ENCODE results near the gene DDX18. TPM values are rescaled to one million over a fixed set of nuclear protein-coding genes. Genes with fewer than 3 reads are reported as not detected.

Gene DDX18
- total RNA-seq, 5 donors from 2014 or later (not counting 1 experiment from before 2014, with no cell fraction given), result 78.2 to 134 (median 88.7) TPM

- Mint-ChIP-seq H3K27me3 (no peaks in the 10 kb centered on the region), H3K4me1 (peaks cover 0 to 2% (median 0%) of the 10 kb centered on the region in 3 donors), H3K9me3 (no peaks in the 10 kb centered on the region), H3K27ac (no peak overlapping the region), H3K36me3 (peaks cover 80% of the 10 kb centered on the region), H3K4me3 (no peak overlapping the region)
- POLR2A ChIA-PET, result interaction anchor here in 1 of 2 donors (1.0 kb wide), 1 partner anchor 12 kb away, joined by 3 read pairs; no protein-coding TSS in a partner anchor
- Histone ChIP-seq H3K27ac (ENCODE audit: low read length) (no peak overlapping the region), H3K27me3 (replicated peaks in 1 of 2; ENCODE audit: control insufficient read depth in 2 of 2, extremely low read depth in 1 of 2, insufficient read depth in 2 of 2, low read length in 1 of 2) (no peaks in the 10 kb centered on the region), H3K4me1 (ENCODE audit: control insufficient read depth in 1 of 2, extremely low read depth in 1 of 2, insufficient read depth in 2 of 2, low read length in 2 of 2) (no peaks in the 10 kb centered on the region), H3K9me3 (no peaks in the 10 kb centered on the region), H3K4me3 (ENCODE audit: control insufficient read depth in 1 of 2, extremely low read depth in 1 of 2, low read length in 1 of 2) (no peak overlapping the region), H3K36me3 (ENCODE audit: control insufficient read depth in 2 of 2, extremely low read depth in 1 of 2, insufficient read depth in 1 of 2, low read length in 1 of 2) (peaks cover 29 to 75% of the 10 kb centered on the region in 2 donors)
- WGBS (ENCODE audit: insufficient coverage), result 100% methylated on average over 2 of the region's 2 CpGs
- DNase-seq (no peak), ATAC-seq (replicated peaks in 1 of 4) (no peak)
- CTCF ChIA-PET, result no interaction called here
These were observed 14.4 kb downstream of the DDX18 start for GRCh38 chr2:117828870-117829269.

- peaks cover 0 to 8% of the 10 kb centered on the region in 2 experiments for H3K27me3 ChIP-seq (replicated peaks in 1 of 2; ENCODE audit: control insufficient read depth in 2 of 2, extremely low read depth in 1 of 2, insufficient read depth in 2 of 2, low read length in 1 of 2)
- Mint-ChIP-seq H3K27ac (no peak overlapping the region), H3K27me3 (peaks cover 0 to 4% of the 10 kb centered on the region in 2 donors), H3K9me3 (no peaks in the 10 kb centered on the region), H3K4me1 (peaks cover 11 to 16% (median 14%) of the 10 kb centered on the region in 3 donors), H3K4me3 (no peak overlapping the region), H3K36me3 (peaks cover 54% of the 10 kb centered on the region)
- H3K36me3 ChIP-seq (ENCODE audit: control insufficient read depth in 2 of 2, extremely low read depth in 1 of 2, insufficient read depth in 1 of 2, low read length in 1 of 2), result peaks cover 7 to 42% of the 10 kb centered on the region in 2 donors
- DNase-seq, result no peak
- peaks cover 0 to 16% of the 10 kb centered on the region in 2 experiments for H3K4me1 ChIP-seq (ENCODE audit: control insufficient read depth in 1 of 2, extremely low read depth in 1 of 2, insufficient read depth in 2 of 2, low read length in 2 of 2)
- no CpG with 5 or more reads among the region's 1 CpG for WGBS (ENCODE audit: insufficient coverage)
- CTCF ChIA-PET, result interaction anchor here in 1 of 2 donors (1.8 kb wide), 1 partner anchor 18 kb away, joined by 6 read pairs; the partner anchor contains the start of gene DDX18
- no peak overlapping the region for H3K4me3 ChIP-seq (ENCODE audit: control insufficient read depth in 1 of 2, extremely low read depth in 1 of 2, low read length in 1 of 2)
- ATAC-seq (replicated peaks in 1 of 4), result no peak
- H3K27ac ChIP-seq (ENCODE audit: low read length), result no peak overlapping the region
- H3K9me3 ChIP-seq, result no peaks in the 10 kb centered on the region
- POLR2A ChIA-PET, result interaction anchor here in 1 of 2 donors (1.5 kb wide), 1 partner anchor 18 kb away, joined by 4 read pairs; the partner anchor contains the start of gene DDX18
These were observed 17.8 kb downstream of the DDX18 start for GRCh38 chr2:117832332-117832731.

GRCh38 chr2:117832905-117833613 lies 18.6 kb downstream of the DDX18 start:
- Mint-ChIP-seq H3K27ac (peak overlapping the region in 1 of 2 donors; percentile 13), H3K4me1 (peaks cover 11 to 16% (median 16%) of the 10 kb centered on the region in 3 donors), H3K27me3 (peaks cover 0 to 4% of the 10 kb centered on the region in 2 donors), H3K4me3 (no peak overlapping the region), H3K9me3 (no peaks in the 10 kb centered on the region), H3K36me3 (peaks cover 53% of the 10 kb centered on the region)
- CTCF ChIA-PET, result interaction anchor here (1.0 to 1.8 kb wide), 3 partner anchors 18 to 170 kb away, joined by 5 to 6 read pairs (median 5); partner anchors contain the start of gene DDX18 (in 2 of the 2)
- Histone ChIP-seq H3K4me1 (ENCODE audit: control insufficient read depth in 1 of 2, extremely low read depth in 1 of 2, insufficient read depth in 2 of 2, low read length in 2 of 2) (peaks cover 0 to 16% of the 10 kb centered on the region in 2 experiments), H3K27me3 (replicated peaks in 1 of 2; ENCODE audit: control insufficient read depth in 2 of 2, extremely low read depth in 1 of 2, insufficient read depth in 2 of 2, low read length in 1 of 2) (peaks cover 0 to 8% of the 10 kb centered on the region in 2 experiments), H3K36me3 (ENCODE audit: control insufficient read depth in 2 of 2, extremely low read depth in 1 of 2, insufficient read depth in 1 of 2, low read length in 1 of 2) (peaks cover 7 to 37% of the 10 kb centered on the region in 2 donors), H3K9me3 (no peaks in the 10 kb centered on the region), H3K27ac (ENCODE audit: low read length) (no peak overlapping the region), H3K4me3 (ENCODE audit: control insufficient read depth in 1 of 2, extremely low read depth in 1 of 2, low read length in 1 of 2) (no peak overlapping the region)
- ATAC-seq (replicated peaks in 1 of 4) (no peak), DNase-seq (peak in 11 of 35 experiments; percentile 5 to 36 (median 17))
- WGBS (ENCODE audit: insufficient coverage), result 91% methylated on average over 8 of the region's 9 CpGs
- POLR2A ChIA-PET, result interaction anchor here in 1 of 2 donors (1.5 kb wide), 1 partner anchor 19 kb away, joined by 4 read pairs; the partner anchor contains the start of gene DDX18

- peaks cover 0 to 4% of the 10 kb centered on the region in 2 donors for H3K27me3 Mint-ChIP-seq
- H3K36me3 ChIP-seq (ENCODE audit: control insufficient read depth in 2 of 2, extremely low read depth in 1 of 2, insufficient read depth in 1 of 2, low read length in 1 of 2), result peaks cover 3 to 29% of the 10 kb centered on the region in 2 donors
- POLR2A ChIA-PET, result interaction anchor here in 1 of 2 donors (1.5 kb wide), 1 partner anchor 20 kb away, joined by 4 read pairs; the partner anchor contains the start of gene DDX18
These were observed 19.4 kb downstream of the DDX18 start for GRCh38 chr2:117833911-117834310.

GRCh38 chr2:117834992-117835391 lies 20.5 kb downstream of the DDX18 start:
- H3K4me1 ChIP-seq (ENCODE audit: control insufficient read depth in 1 of 2, extremely low read depth in 1 of 2, insufficient read depth in 2 of 2, low read length in 2 of 2), result peaks cover 0 to 16% of the 10 kb centered on the region in 2 experiments
- Mint-ChIP-seq H3K27ac (no peak overlapping the region), H3K4me3 (peak overlapping the region in 1 of 3 donors; percentile 83), H3K27me3 (peaks cover 0 to 4% of the 10 kb centered on the region in 2 donors), H3K36me3 (peaks cover 45% of the 10 kb centered on the region), H3K4me1 (peaks cover 11 to 16% (median 16%) of the 10 kb centered on the region in 3 donors), H3K9me3 (no peaks in the 10 kb centered on the region)
- 100% methylated on average over 2 of the region's 3 CpGs for WGBS (ENCODE audit: insufficient coverage)
- ChIA-PET POLR2A (interaction anchor here in 1 of 2 donors (0.6 kb wide), 1 partner anchor 22 kb away, joined by 5 read pairs; no protein-coding TSS in a partner anchor), CTCF (interaction anchor here (0.6 to 2.1 kb wide), 3 partner anchors 104 to 168 kb away, joined by 3 to 9 read pairs (median 3); no protein-coding TSS in a partner anchor)
- peaks cover 3 to 18% of the 10 kb centered on the region in 2 donors for H3K36me3 ChIP-seq (ENCODE audit: control insufficient read depth in 2 of 2, extremely low read depth in 1 of 2, insufficient read depth in 1 of 2, low read length in 1 of 2)
- peaks cover 0 to 8% of the 10 kb centered on the region in 2 experiments for H3K27me3 ChIP-seq (replicated peaks in 1 of 2; ENCODE audit: control insufficient read depth in 2 of 2, extremely low read depth in 1 of 2, insufficient read depth in 2 of 2, low read length in 1 of 2)
- no peak for DNase-seq
- no peak overlapping the region for H3K27ac ChIP-seq (ENCODE audit: low read length)
- ATAC-seq (replicated peaks in 1 of 4), result no peak
- no peaks in the 10 kb centered on the region for H3K9me3 ChIP-seq
- no peak overlapping the region for H3K4me3 ChIP-seq (ENCODE audit: control insufficient read depth in 1 of 2, extremely low read depth in 1 of 2, low read length in 1 of 2)

More at GRCh38 chr2:117833911-117834310, 19.4 kb downstream of the DDX18 start:
- no peaks in the 10 kb centered on the region for H3K9me3 ChIP-seq
- CTCF ChIA-PET, result interaction anchor here (0.5 to 1.8 kb wide), 5 partner anchors 19 to 180 kb away, joined by 3 to 6 read pairs (median 5); partner anchors contain the start of genes DDX18 (in 2 of the 2) and CCDC93 (in 1 of the 2)
- Mint-ChIP-seq H3K36me3 (peaks cover 50% of the 10 kb centered on the region), H3K27ac (peak overlapping the region in 1 of 2 donors; percentile 34), H3K4me3 (no peak overlapping the region), H3K9me3 (no peaks in the 10 kb centered on the region), H3K4me1 (peaks cover 11 to 16% (median 16%) of the 10 kb centered on the region in 3 donors)
- H3K4me3 ChIP-seq (ENCODE audit: control insufficient read depth in 1 of 2, extremely low read depth in 1 of 2, low read length in 1 of 2), result no peak overlapping the region
- no peak for DNase-seq
- peaks cover 0 to 16% of the 10 kb centered on the region in 2 experiments for H3K4me1 ChIP-seq (ENCODE audit: control insufficient read depth in 1 of 2, extremely low read depth in 1 of 2, insufficient read depth in 2 of 2, low read length in 2 of 2)
- 50% methylated on average over 1 of the region's 3 CpGs for WGBS (ENCODE audit: insufficient coverage)
- no peak for ATAC-seq (replicated peaks in 1 of 4)
- no peak overlapping the region for H3K27ac ChIP-seq (ENCODE audit: low read length)
- peaks cover 0 to 8% of the 10 kb centered on the region in 2 experiments for H3K27me3 ChIP-seq (replicated peaks in 1 of 2; ENCODE audit: control insufficient read depth in 2 of 2, extremely low read depth in 1 of 2, insufficient read depth in 2 of 2, low read length in 1 of 2)

Data from T-cell (primary cell).